Transverse colon (tissue), 4 donors: ENCODE data around the gene TAS1R1.

Source experiments
- POLR2AphosphoS5 ChIP-seq, 3 donors: sonication (generic); formaldehyde crosslinking; IDR thresholded peaks; one replicate each; pipeline ENCODE4 v1.6.1; 2016; ENCODE audit warnings: antibody characterized with exemption in 3 of 3
- TF ChIP-seq, protein P1 (sequence below), 5 experiments: fragments of 200-600 bp in 3 of 5; fragments of 450-650 bp in 2 of 5; sonication (generic) in 3 of 5; IDR thresholded peaks; 1 replicate in 2 of 5; 2 replicates in 3 of 5; pipeline ENCODE4 v1.5.1; 2016 to 2017; ENCODE audit warnings: antibody characterized with exemption in 5 of 5, inconsistent platforms in 3 of 5, mild to moderate bottlenecking in 2 of 5, moderate library complexity in 1 of 5

DNA sequence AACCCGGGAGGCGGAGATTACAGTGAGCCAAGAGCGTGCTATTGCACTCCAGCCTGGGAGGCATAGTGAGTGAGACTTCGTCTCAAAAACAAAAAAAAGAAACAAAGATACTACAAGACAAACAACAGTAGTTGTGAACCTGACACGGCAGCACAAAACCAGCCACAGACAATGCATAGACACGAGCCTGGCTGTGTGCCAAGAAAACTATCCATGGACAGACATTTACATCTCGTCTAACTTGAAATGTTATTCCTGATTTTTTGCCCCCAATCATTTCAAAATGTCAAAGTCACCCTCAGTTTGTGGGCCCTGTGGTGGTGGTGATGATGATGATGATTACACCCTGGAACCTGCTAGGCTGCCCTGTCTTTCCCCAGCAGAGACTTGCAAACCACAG is 41.2 kb downstream of the TAS1R1 start:
- no peak for TF ChIP-seq POLR2AphosphoS5 (IDR thresholded peaks at IDR 0.05)
- TF ChIP-seq, protein P1, sequence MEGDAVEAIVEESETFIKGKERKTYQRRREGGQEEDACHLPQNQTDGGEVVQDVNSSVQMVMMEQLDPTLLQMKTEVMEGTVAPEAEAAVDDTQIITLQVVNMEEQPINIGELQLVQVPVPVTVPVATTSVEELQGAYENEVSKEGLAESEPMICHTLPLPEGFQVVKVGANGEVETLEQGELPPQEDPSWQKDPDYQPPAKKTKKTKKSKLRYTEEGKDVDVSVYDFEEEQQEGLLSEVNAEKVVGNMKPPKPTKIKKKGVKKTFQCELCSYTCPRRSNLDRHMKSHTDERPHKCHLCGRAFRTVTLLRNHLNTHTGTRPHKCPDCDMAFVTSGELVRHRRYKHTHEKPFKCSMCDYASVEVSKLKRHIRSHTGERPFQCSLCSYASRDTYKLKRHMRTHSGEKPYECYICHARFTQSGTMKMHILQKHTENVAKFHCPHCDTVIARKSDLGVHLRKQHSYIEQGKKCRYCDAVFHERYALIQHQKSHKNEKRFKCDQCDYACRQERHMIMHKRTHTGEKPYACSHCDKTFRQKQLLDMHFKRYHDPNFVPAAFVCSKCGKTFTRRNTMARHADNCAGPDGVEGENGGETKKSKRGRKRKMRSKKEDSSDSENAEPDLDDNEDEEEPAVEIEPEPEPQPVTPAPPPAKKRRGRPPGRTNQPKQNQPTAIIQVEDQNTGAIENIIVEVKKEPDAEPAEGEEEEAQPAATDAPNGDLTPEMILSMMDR (IDR thresholded peaks at IDR 0.05): no peak
